Activated CD4-positive, alpha-beta T cell treated with anti-CD3 and anti-CD28 coated beads, Interleukin-2, amount 50 U/mL, for 48 hours (primary cell): ENCODE measurements around the gene SERINC5.
A peak's percentile ranks its signal among the peaks of the same experiment; 100 is the strongest.
"Not testable (repeated sequence)": the region's sequence is repeated elsewhere in the genome, so short reads cannot be mapped to it uniquely, and the experiment has no call there.

ENCODE experiments used
- DNase-seq, 2 experiments: peaks; one replicate each; pipeline ENCODE4 v3.0.0-alpha.2; 2020

SERINC5 gene

GRCh38 chr5:80125022-80125961 lies 130.6 kb downstream of the SERINC5 start:
- no peak for DNase-seq

GRCh38 chr5:80124121-80124918 lies 131.5 kb downstream of the SERINC5 start:
- no peak for DNase-seq

GRCh38 chr5:80122579-80122978 lies 133.3 kb downstream of the SERINC5 start:
- no peak for DNase-seq

GRCh38 chr5:80119372-80119771 lies 136.5 kb downstream of the SERINC5 start:
- DNase-seq = no peak

GRCh38 chr5:80117446-80117845 lies 138.4 kb downstream of the SERINC5 start:
- DNase-seq = no peak

- DNase-seq = no peak
Observed at GRCh38 chr5:80116465-80116864, 139.4 kb downstream of the SERINC5 start.

GRCh38 chr5:80116000-80116399 lies 139.8 kb downstream of the SERINC5 start:
- no peak for DNase-seq

- no peak for DNase-seq
Observed at GRCh38 chr5:80114860-80115259, 141.0 kb downstream of the SERINC5 start.

- not testable (repeated sequence) for DNase-seq
Observed at GRCh38 chr5:80111376-80111990, 144.4 kb downstream of the SERINC5 start.

- no peak for DNase-seq
Observed at GRCh38 chr5:80109646-80110478, 146.0 kb downstream of the SERINC5 start.

GRCh38 chr5:80106916-80107315 lies 148.9 kb downstream of the SERINC5 start:
- DNase-seq = no peak

GRCh38 chr5:80105698-80106439 lies 150.0 kb downstream of the SERINC5 start:
- DNase-seq = no peak

GRCh38 chr5:80103371-80103770 lies 152.5 kb downstream of the SERINC5 start:
- DNase-seq = no peak

GRCh38 chr5:80101993-80102392 lies 153.9 kb downstream of the SERINC5 start:
- no peak for DNase-seq

- DNase-seq = no peak
Observed at GRCh38 chr5:80097451-80097850, 158.4 kb downstream of the SERINC5 start.

- DNase-seq = no peak
Observed at GRCh38 chr5:80094236-80094738, 161.6 kb downstream of the SERINC5 start.

- no peak for DNase-seq
Observed at GRCh38 chr5:80093796-80094195, 162.1 kb downstream of the SERINC5 start.

GRCh38 chr5:80092486-80093107 lies 163.3 kb downstream of the SERINC5 start:
- DNase-seq = peak in 1 of 2 experiments; percentile 14

GRCh38 chr5:80091792-80092192 lies 164.1 kb downstream of the SERINC5 start:
- DNase-seq = peak; percentile 17 to 27

- no peak for DNase-seq
Observed at GRCh38 chr5:80090884-80091166, 165.0 kb downstream of the SERINC5 start.
